Fibroblast of skin of back (primary cell): Measurements from ENCODE around the gene CERS6.
"Not testable (repeated sequence)": the region's sequence is repeated elsewhere in the genome, so short reads cannot be mapped to it uniquely, and the experiment has no call there.

Experiments
- DNase-seq: peaks from one replicate; pipeline ENCODE4 v3.0.0-alpha.2; 2013

The CERS6 gene

GRCh38 chr2:168782271-168782670 lies 326.2 kb downstream of the CERS6 start:
- no peak for DNase-seq

- DNase-seq, result no peak
These were observed 328.9 kb downstream of the CERS6 start for GRCh38 chr2:168784993-168785392.

GRCh38 chr2:168787098-168787781 lies 331.2 kb downstream of the CERS6 start:
- no peak for DNase-seq

- DNase-seq, result no peak
These were observed 331.8 kb downstream of the CERS6 start for GRCh38 chr2:168787782-168788376.

- DNase-seq, result no peak
These were observed 333.7 kb downstream of the CERS6 start for GRCh38 chr2:168789776-168790175.

GRCh38 chr2:168790226-168790902 lies 334.3 kb downstream of the CERS6 start:
- DNase-seq, result no peak

- DNase-seq, result not testable (repeated sequence)
These were observed 335.1 kb downstream of the CERS6 start for GRCh38 chr2:168791140-168791539.

GRCh38 chr2:168793596-168793995 lies 337.5 kb downstream of the CERS6 start:
- DNase-seq, result no peak

- DNase-seq, result no peak
These were observed 338.9 kb downstream of the CERS6 start for GRCh38 chr2:168794968-168795367.

GRCh38 chr2:168796090-168796577 lies 340.1 kb downstream of the CERS6 start:
- DNase-seq, result no peak

- no peak for DNase-seq
These were observed 340.7 kb downstream of the CERS6 start for GRCh38 chr2:168796583-168797285.

- no peak for DNase-seq
These were observed 341.2 kb downstream of the CERS6 start for GRCh38 chr2:168797286-168797655.

GRCh38 chr2:168798076-168798887 lies 342.2 kb downstream of the CERS6 start:
- no peak for DNase-seq

- DNase-seq, result no peak
These were observed 342.9 kb downstream of the CERS6 start for GRCh38 chr2:168798888-168799410.

- no peak for DNase-seq
These were observed 345.4 kb downstream of the CERS6 start for GRCh38 chr2:168801471-168801870.

GRCh38 chr2:168801961-168802858 lies 346.1 kb downstream of the CERS6 start, which contains the start of gene NOSTRIN:
NOSTRIN (plus strand) TSS chr2:168802637; CDS start chr2:168802647, 10 bp downstream.
- no peak for DNase-seq

- DNase-seq, result no peak
These were observed 347.0 kb downstream of the CERS6 start for GRCh38 chr2:168802859-168803725.

- DNase-seq, result no peak
These were observed 348.1 kb downstream of the CERS6 start for GRCh38 chr2:168804214-168804613.

- DNase-seq, result no peak
These were observed 349.5 kb downstream of the CERS6 start for GRCh38 chr2:168805615-168806014.

GRCh38 chr2:168809537-168809936 lies 353.5 kb downstream of the CERS6 start:
- DNase-seq, result no peak
